Vagina (tissue), 2 donors: ENCODE measurements around the gene IRAK1.

Experiments used
- CTCF ChIP-seq, 3 experiments: fragments of 450-650 bp in 2 of 3; fragments of 200-600 bp in 1 of 3; sonication (generic) in 1 of 3; IDR thresholded peaks; one replicate each; pipeline ENCODE4 v1.5.1; 2017 to 2019; ENCODE audit warnings: antibody characterized with exemption in 3 of 3, mild to moderate bottlenecking in 2 of 3, moderate library complexity in 2 of 3
- POLR2A ChIP-seq, 2 donors: fragments of 450-650 bp; IDR thresholded peaks; one replicate each; pipeline ENCODE4 v1.6.1; 2017; ENCODE audit warnings: antibody characterized with exemption in 2 of 2, mild to moderate bottlenecking in 2 of 2, moderate library complexity in 2 of 2
- POLR2AphosphoS5 ChIP-seq, 2 donors: sonication (generic); formaldehyde crosslinking; IDR thresholded peaks; one replicate each; pipeline ENCODE4 v1.9.0; 2017; ENCODE audit warnings: antibody characterized with exemption in 2 of 2, mild to moderate bottlenecking in 2 of 2, low read depth in 1 of 2; ENCODE audit not compliant: insufficient read depth in 1 of 2

- TF ChIP-seq CTCF (IDR thresholded peaks at IDR 0.05) (no peak), POLR2AphosphoS5 (IDR thresholded peaks at IDR 0.05; ENCODE audit: insufficient read depth in 1 of 2, low read depth in 1 of 2) (no peak), POLR2A (IDR thresholded peaks at IDR 0.05) (no peak)
Observed at GRCh38 chrX:153969904-153970356, 49.8 kb downstream of the IRAK1 start.
